OCI-LY7 (cell line): ENCODE measurements around the gene LY6G6F. TPM values are rescaled to one million over a fixed set of nuclear protein-coding genes. Genes with fewer than 3 reads are reported as not detected.
A peak's percentile ranks its signal among the peaks of the same experiment; 100 is the strongest.

Experiments used
- BruUV-seq: library from RNA; stranded (reverse); fragments of 400-500 nt; replicated peaks from 2 replicates; lab custom pipeline; 2021; lab: Mats Ljungman, UMichigan
- CTCF ChIA-PET: fragments of 300-600 bp; sonication (Branson Sonifier 250); formaldehyde crosslinking; loops from one replicate; lab custom pipeline; 2022; ENCODE audit warnings: antibody characterized with exemption; ENCODE audit not compliant: unreplicated experiment; lab: Charles Lee
- POLR2A ChIA-PET: fragments of 300-600 bp; sonication (Branson Sonifier 250); formaldehyde crosslinking; loops from one replicate; lab custom pipeline; 2022; ENCODE audit warnings: antibody characterized with exemption; lab: Charles Lee
- DNase-seq: peaks from one replicate; pipeline ENCODE4 v3.0.0-alpha.2; 2015; ENCODE audit warnings: low spot score
- H2AFZ ChIP-seq: fragments of 200-600 bp; sonication (generic), shearing (Covaris generic); 2 replicates; pipeline ENCODE4 v1.6.1; 2014; ENCODE audit warnings: mild to moderate bottlenecking, antibody characterized with exemption, low read length, moderate library complexity
- H3K27ac ChIP-seq: fragments of 200-600 bp; sonication (generic); 2 replicates; pipeline ENCODE4 v1.5.1; 2014; ENCODE audit warnings: mixed run types, low read depth, mild to moderate bottlenecking, moderate library complexity, low read length, inconsistent platforms; ENCODE audit not compliant: poor library complexity, severe bottlenecking
- H3K36me3 ChIP-seq: fragments of 200-600 bp; sonication (generic); 2 replicates; pipeline ENCODE4 v1.6.1; 2014; ENCODE audit warnings: mild to moderate bottlenecking, antibody characterized with exemption, low read length, moderate library complexity, mixed read lengths; ENCODE audit not compliant: insufficient read depth
- H3K4me1 ChIP-seq: fragments of 200-600 bp; sonication (generic); 2 replicates; pipeline ENCODE4 v1.5.1; 2014; ENCODE audit warnings: mild to moderate bottlenecking, low read length; ENCODE audit not compliant: insufficient read depth, poor library complexity, severe bottlenecking
- H3K4me2 ChIP-seq: fragments of 200-600 bp; sonication (generic); 2 replicates; pipeline ENCODE4 v1.6.1; 2014; ENCODE audit warnings: mild to moderate bottlenecking, low read length
- H3K4me3 ChIP-seq: fragments of 200-600 bp; sonication (generic); 2 replicates; pipeline ENCODE4 v1.5.1; 2014; ENCODE audit warnings: mild to moderate bottlenecking, low read depth, low read length; ENCODE audit not compliant: poor library complexity, severe bottlenecking
- H3K79me2 ChIP-seq: fragments of 200-600 bp; sonication (generic); 2 replicates; pipeline ENCODE4 v1.6.1; 2016; ENCODE audit warnings: low read depth, mild to moderate bottlenecking, low read length, moderate library complexity, mixed read lengths; ENCODE audit not compliant: insufficient read depth
- H3K9me2 ChIP-seq: fragments of 200-600 bp; sonication (generic); 2 replicates; pipeline ENCODE4 v1.6.1; 2016; ENCODE audit warnings: mild to moderate bottlenecking, low read length, mixed read lengths; ENCODE audit not compliant: insufficient read depth
- H3K9me3 ChIP-seq: fragments of 200-600 bp; sonication (generic); 2 replicates; pipeline ENCODE4 v1.6.1; 2014; ENCODE audit warnings: mild to moderate bottlenecking, mixed run types, low read length, mixed read lengths
- H4K20me1 ChIP-seq: fragments of 200-600 bp; sonication (generic); 2 replicates; pipeline ENCODE4 v1.6.1; 2014; ENCODE audit warnings: mild to moderate bottlenecking, antibody characterized with exemption, low read length, moderate library complexity, mixed read lengths; ENCODE audit not compliant: insufficient read depth
- EZH2phosphoT487 ChIP-seq: fragments of 200-600 bp; sonication (generic); IDR thresholded peaks from 2 replicates; pipeline ENCODE4 v1.6.1; 2018; ENCODE audit warnings: low read depth, borderline replicate concordance, mild to moderate bottlenecking, mixed run types, antibody characterized with exemption, low read length, moderate library complexity, mixed read lengths
- intact Hi-C: fragments of 100-400 bp; cut with micrococcal nuclease; formaldehyde crosslinking; loops from one replicate; pipeline ENCODE4 v1.10.0; 2022; ENCODE audit not compliant: unreplicated experiment
- total RNA-seq, 2 experiments: library from RNA; depleted of rRNA in 1 of 2; stranded (reverse); fragments of >200 nt in 1 of 2; shearing (Covaris generic) in 1 of 2; gene quantifications; 2 replicates each; pipeline ENCODE4 v1.2.3, GENCODE V29; 2014 to 2022
- TF ChIP-seq, protein P1 (sequence below): fragments of 200-600 bp; sonication (generic); conservative IDR thresholded peaks from 2 replicates; pipeline ENCODE4 v1.5.1; 2014; ENCODE audit warnings: mild to moderate bottlenecking, antibody characterized with exemption, low read length, moderate library complexity, mixed read lengths

The LY6G6F gene
- total RNA-seq, 2 experiments from 2014 or later = not detected

- peak within 1 kb of the TSS; percentile 76 for H3K4me2 ChIP-seq
- peak within 1 kb of the TSS; percentile 20; the same call in 1 of the 2 replicates for H2AFZ ChIP-seq
- H3K36me3 ChIP-seq = peaks cover 35% of the 10 kb centered on the region
- H4K20me1 ChIP-seq = 0 out of 2 replicates have a peak, but pooled peaks cover 8% of the 10 kb centered on the region
- H3K9me3 ChIP-seq = no peaks in the 10 kb centered on the region
- H3K9me2 ChIP-seq = no peaks in the 10 kb centered on the region
- ChIA-PET CTCF (no interaction called here), POLR2A (interaction anchor here (0.6 to 7.1 kb wide), 14 partner anchors 9 to 194 kb away, joined by 3 to 43 read pairs (median 4); partner anchors contain the start of genes ABHD16A, DDX39B, HSPA1B and LSM2)
- intact Hi-C loops = no loop called here
- DNase-seq = peak; percentile 81
- H3K4me3 ChIP-seq = peak within 1 kb of the TSS; percentile 78
- peaks cover 54% of the 10 kb centered on the region for H3K4me1 ChIP-seq
- peaks cover 45% of the 10 kb centered on the region for H3K79me2 ChIP-seq
- BruUV-seq = TSS peak; percentile 38
- peak within 1 kb of the TSS; percentile 93 for H3K27ac ChIP-seq
- TF ChIP-seq, protein P1, sequence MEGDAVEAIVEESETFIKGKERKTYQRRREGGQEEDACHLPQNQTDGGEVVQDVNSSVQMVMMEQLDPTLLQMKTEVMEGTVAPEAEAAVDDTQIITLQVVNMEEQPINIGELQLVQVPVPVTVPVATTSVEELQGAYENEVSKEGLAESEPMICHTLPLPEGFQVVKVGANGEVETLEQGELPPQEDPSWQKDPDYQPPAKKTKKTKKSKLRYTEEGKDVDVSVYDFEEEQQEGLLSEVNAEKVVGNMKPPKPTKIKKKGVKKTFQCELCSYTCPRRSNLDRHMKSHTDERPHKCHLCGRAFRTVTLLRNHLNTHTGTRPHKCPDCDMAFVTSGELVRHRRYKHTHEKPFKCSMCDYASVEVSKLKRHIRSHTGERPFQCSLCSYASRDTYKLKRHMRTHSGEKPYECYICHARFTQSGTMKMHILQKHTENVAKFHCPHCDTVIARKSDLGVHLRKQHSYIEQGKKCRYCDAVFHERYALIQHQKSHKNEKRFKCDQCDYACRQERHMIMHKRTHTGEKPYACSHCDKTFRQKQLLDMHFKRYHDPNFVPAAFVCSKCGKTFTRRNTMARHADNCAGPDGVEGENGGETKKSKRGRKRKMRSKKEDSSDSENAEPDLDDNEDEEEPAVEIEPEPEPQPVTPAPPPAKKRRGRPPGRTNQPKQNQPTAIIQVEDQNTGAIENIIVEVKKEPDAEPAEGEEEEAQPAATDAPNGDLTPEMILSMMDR = no peak
- no peak for TF ChIP-seq EZH2phosphoT487
These were observed 29.5 kb downstream of the LY6G6F start, which contains the start of gene CLIC1 for GRCh38 chr6:31736021-31736767. TSS of gene CLIC1 (minus strand) at chr6:31736530. CDS start at chr6:31736300, 230 bp downstream.

DNA sequence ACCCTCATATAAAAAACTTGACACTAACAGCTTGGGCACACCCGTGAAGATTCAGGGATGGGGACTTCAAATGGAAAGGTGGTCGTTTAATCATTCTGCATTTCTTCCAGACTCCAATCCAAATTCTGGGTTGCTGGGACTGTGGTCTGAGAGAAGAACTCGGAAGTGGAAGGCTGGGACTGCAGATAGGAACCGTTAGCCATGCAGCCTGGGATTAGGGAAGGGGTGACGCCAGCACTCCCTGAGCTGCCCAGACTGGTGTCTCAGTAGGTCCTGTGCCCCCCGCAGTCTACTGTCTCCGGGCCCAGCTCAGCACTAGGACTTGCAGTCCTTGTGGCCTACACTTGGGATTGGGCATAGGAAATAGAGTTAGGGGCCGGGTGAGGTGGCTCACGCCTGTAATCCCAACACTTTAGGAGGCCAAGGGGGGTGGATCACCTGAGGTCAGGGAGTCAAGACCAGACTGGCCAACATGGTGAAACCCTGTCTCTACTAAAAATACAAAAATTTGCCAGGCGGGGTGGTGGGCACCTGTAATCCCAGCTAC lies 30.2 kb downstream of the LY6G6F start:
- H3K9me3 ChIP-seq = no peaks in the 10 kb centered on the region
- H3K79me2 ChIP-seq = peaks cover 47% of the 10 kb centered on the region
- TF ChIP-seq, protein P1 = no peak
- no peak for TF ChIP-seq EZH2phosphoT487
- peak overlapping the region; percentile 20; the same call in 1 of the 2 replicates for H2AFZ ChIP-seq
- intact Hi-C loops = no loop called here
- 0 out of 2 replicates have a peak, but pooled peaks cover 8% of the 10 kb centered on the region for H4K20me1 ChIP-seq
- peak overlapping the region; percentile 78 for H3K4me3 ChIP-seq
- peaks cover 35% of the 10 kb centered on the region for H3K36me3 ChIP-seq
- peak overlapping the region; percentile 76 for H3K4me2 ChIP-seq
- ChIA-PET CTCF (no interaction called here), POLR2A (interaction anchor here (0.9 to 7.1 kb wide), 10 partner anchors 9 to 195 kb away, joined by 3 to 43 read pairs (median 4); partner anchors contain the start of genes ABHD16A, DDX39B, HSPA1B and LSM2)
- no peaks in the 10 kb centered on the region for H3K9me2 ChIP-seq
- DNase-seq = no peak
- no TSS peak for BruUV-seq
- H3K4me1 ChIP-seq = peaks cover 60% of the 10 kb centered on the region
- peak overlapping the region; percentile 93 for H3K27ac ChIP-seq
